NCI-H1436 treated with DMSO at 0.1 percent for 48 hours (cell line): ENCODE data around the gene MBTD1.
"Not testable (repeated sequence)": the region's sequence is repeated elsewhere in the genome, so short reads cannot be mapped to it uniquely, and the experiment has no call there.

ENCODE experiments used
- DNase-seq: peaks from one replicate; lab custom pipeline; 2025; lab: John Stamatoyannopoulos, UW

The MBTD1 gene

DNA sequence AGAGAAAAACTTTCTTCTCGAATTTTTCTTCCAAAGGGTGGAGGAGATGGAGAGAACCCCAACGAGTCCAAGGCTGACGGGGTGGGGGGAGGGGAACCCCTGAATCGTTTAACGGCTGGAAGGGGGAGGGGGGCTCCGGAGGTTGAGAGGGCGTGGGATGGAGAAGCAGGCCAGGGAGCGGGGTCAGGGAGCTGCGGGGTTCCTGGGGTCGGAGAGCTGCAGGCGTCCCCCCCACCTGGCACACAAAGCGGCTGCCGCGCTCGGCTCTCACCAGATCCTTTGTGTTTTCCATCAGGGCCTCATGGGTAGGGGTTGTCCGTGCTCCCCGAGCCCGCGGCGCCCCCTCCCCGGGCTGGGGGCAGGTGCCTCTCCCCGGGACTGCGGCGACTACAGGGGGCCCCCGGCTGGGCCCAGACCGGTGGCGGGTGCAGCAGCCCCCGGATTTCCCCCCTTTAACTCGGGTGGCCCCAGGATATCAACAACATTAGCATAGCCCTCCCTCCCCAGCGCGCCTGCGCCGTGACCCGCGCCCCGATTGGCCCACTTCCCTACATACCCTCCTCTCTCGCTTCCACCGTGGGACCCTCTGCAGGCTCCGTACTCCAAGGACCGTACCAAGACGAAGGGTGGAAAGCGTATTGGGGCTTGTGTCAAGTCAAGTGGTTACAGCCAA lies at the start of gene MBTD1:
MBTD1 (minus strand) TSS at position 486 of the 673 bp plus-strand sequence. CDS start 34,888 bp downstream, outside the sequence.
- peak; percentile 88 for DNase-seq

DNA sequence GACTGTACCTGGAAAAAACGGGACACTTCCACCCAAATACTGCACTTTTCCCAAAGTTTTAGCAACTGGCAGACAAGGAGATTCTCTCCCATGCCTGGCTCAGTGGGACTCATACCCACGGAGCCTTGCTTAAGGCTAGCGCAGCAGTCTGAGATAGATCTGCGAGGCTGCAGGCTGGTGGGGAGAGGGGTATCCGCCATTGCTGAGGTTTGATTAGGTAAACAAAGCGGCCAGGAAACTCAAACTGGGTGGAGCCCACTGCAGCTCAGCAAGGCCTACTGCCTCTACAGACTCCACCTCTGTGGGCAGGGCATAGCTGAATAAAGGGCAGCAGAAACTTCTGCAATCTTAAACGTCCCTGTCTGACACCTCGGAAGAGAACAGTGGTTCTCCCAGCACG lies 45.3 kb upstream of the MBTD1 start:
- DNase-seq, result no peak

GRCh38 chr17:51299859-51300258 lies 40.0 kb upstream of the MBTD1 start:
- DNase-seq, result no peak

- DNase-seq, result no peak
Observed at GRCh38 chr17:51298508-51299371, 38.9 kb upstream of the MBTD1 start.

DNA sequence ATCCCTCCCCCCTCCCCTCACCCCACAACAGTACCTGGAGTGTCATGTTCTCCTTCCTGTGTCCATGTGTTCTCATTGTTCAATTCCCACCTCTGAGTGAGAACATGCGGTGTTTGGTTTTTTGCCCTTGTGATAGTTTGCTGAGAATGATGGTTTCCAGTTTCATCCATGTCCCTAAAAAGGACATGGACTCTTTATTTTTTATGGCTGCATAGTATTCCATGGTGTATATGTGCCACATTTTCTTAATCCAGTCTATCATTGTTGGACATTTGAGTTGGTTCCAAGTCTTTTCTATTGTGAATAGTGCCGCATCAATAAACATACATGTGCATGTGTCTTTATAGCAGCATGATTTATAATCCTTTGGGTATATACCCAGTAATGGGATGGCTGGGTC lies 34.5 kb upstream of the MBTD1 start:
- DNase-seq, result not testable (repeated sequence)

DNA sequence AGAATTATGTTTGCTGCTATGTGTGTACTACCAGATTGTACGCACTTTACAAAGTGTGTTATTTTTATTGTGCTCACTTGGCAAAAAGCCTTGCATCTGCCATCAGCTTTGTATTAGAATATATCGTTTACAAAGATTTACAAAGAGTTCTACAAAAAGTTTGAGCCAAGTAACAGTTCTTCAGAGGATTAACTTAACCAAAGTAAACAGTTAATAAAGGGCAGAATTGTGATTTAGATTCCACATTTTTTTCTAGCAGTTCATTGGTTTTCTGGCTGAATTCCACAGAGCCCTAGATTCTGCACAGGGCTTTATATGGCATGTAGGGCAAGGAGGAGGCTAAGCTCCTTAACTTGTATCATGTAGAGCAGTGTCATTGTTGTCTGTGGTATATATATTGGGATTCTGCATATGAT lies 29.9 kb upstream of the MBTD1 start:
- DNase-seq, result no peak

DNA sequence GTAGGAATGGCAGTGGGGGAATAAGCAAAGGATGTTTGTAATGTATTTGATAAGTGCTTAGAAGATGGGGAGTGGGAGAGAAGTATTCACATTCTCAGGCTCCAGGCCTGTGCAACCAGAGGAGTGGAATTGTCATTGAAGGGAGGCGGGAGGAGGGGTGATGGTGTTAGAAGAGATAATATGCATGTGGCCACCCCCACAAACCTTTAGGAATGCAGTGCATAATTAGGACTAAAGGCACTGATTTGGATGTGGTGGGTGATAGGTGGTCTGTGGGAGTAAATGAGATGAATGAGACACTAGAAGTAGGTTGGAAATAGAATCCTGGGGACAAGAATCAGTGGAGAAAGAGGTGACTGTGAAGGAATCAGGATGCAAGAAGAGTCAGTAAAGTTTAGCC lies 27.6 kb upstream of the MBTD1 start:
- DNase-seq, result no peak

DNA sequence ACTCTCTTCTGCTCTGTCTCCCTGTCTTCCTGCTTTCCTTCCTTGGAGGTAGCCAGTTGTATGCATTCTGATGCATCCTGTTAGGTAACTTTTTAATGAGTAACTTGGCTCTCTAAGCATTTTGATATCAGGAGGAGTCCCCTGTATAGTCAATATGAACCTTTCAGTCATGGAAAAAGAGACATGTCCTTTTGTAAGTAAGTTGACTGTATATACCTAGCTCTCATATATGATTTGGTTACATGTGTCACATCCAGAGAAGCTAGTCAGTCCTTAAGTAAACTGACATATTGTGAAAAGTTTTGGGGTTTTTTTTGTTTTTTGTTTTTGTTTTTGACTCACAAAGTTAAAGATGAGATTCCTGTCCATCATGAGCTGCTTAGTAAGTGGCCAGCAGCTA lies 19.3 kb upstream of the MBTD1 start:
- DNase-seq, result no peak

DNA sequence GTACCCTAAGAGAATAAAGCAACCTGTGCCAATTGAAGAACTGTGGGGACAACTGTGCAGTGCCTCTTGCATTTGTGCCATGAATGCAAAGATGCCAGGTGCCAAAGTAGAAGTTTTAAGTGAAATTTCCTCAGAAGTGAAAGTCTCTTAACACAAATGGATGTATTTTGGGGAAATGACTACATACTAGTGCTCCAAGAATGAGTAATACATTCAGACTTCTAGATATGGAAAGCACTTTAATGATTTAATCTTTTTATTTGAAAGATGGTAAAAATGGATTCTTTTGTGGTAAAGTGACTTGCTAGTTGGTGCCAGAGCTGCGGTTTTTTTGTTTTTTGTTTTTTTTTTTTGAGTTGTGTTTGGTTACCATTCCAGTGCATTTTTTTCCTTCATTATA lies 15.5 kb upstream of the MBTD1 start:
- DNase-seq, result no peak

DNA sequence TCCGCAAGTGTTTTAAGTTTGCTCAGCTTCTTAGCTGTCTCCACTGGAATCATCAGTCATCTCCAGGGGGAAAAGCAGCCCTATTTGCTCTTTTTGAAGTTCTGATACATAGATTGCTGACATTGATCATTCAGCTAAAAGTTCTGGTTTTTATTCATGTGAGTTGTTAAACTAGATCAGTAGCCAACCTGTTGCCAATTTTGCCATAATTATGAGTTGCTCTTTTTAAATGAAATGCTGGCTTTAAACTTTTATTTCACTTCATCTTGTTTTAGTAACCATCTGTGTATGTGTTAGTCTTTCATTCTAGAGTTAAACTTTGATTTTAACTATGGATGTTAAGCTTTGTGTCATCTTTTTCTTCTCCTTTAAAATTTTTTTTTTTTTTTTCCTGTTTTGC lies 13.0 kb upstream of the MBTD1 start:
- no peak for DNase-seq

- DNase-seq, result no peak
Observed at GRCh38 chr17:51270636-51271035, 10.8 kb upstream of the MBTD1 start.

DNA sequence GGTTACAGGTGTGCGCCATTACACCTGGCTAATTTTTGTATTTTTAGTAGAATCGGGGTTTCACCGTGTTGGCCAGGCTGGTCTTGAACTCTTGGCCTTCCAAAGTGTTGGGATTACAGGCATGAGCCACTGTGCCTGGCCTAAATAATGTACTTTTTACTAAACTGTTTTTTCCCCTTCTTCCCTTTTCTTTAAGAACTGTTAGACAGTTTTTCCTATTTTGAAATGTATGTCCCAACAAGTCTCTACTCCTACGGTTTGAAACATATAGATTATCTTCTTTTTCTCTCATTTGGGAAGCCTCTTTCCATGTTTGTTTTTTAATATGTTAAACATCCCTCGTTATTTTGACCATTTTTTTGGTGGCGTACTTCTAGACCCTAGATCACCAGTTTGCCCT lies 10.1 kb upstream of the MBTD1 start:
- no peak for DNase-seq

- DNase-seq, result not testable (repeated sequence)
Observed at GRCh38 chr17:51264466-51264865, 4.6 kb upstream of the MBTD1 start.

- no peak for DNase-seq
Observed at GRCh38 chr17:51263006-51263405, 3.2 kb upstream of the MBTD1 start.

DNA sequence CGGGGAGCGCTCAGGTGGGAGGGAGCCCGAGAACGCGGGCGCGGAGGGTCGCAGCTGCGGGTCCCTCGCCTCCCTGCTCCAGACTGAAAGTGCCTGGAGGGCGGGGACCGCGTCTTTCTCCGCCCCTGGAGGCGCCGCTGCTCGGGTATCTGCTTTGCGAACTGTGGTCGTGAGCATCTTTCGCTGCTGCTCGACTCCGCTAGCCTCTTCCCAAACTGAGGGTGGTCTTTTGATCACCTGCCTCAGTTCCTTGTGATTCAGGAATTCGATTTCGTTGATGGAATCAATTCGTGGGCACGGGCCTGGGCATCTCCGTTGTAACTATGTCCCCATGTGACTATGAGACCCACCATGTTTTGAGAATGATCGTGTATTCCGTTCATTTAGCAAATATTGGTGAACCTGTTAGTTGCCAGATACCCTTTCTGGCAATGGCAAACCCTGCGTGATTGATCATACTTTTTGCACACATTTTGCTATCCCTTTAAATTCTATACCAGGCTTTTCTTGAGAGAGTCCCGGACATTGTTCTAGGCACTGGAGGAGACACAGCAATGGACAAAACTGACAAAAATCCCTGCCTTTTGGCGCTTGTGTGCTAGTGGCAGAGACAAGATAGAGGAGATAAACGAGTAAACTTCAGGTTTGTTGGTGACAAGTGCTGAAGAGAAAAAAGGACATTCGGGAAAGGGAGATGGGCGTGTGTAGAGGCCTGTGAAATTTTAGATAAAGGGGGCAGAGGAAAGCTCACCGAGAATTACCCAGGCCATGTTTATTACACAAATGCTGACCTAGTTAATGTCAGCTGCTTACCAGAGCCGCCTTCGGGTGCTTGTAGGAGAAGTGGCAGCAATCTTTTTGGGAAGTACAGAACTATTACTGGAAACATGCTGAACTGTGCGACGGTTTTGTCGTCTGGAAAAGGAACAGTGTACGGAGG lies 1.4 kb upstream of the MBTD1 start:
- no peak for DNase-seq

DNA sequence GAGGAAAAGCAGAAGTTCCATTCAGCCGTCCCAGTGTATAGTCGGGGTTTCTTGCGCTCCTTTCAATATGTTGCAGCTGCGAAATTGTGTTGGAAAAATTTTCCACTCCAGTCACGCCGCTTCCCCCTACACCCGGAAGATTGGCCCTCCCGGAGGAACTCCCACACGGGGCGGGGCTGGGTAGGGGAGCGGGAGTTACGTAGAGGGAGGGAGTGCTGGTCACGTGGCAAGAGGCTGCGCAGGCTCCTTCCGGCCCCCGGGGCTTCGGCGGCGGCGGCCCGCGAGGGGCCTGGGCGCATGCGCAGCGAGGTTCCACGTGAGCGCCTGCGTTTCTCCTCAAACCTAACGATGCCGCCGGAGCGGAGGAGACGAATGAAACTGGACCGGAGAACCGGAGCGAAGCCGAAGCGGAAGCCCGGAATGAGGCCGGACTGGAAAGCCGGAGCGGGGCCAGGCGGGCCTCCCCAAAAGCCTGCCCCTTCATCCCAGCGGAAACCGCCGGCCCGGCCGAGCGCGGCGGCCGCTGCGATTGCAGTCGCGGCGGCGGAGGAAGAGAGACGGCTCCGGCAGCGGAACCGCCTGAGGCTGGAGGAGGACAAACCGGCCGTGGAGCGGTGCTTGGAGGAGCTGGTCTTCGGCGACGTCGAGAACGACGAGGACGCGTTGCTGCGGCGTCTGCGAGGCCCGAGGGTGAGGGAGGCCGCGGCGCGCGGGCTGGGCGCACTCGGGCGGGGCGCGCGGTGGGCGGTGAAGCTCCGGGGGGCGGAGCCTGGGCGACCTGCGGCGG lies 581 bp upstream of the MBTD1 start, which contains the start of gene UTP18:
UTP18 (plus strand) TSS at position 310 of the 787 bp plus-strand sequence; CDS start at position 349, 39 bp downstream.
- peak; percentile 89 for DNase-seq

DNA sequence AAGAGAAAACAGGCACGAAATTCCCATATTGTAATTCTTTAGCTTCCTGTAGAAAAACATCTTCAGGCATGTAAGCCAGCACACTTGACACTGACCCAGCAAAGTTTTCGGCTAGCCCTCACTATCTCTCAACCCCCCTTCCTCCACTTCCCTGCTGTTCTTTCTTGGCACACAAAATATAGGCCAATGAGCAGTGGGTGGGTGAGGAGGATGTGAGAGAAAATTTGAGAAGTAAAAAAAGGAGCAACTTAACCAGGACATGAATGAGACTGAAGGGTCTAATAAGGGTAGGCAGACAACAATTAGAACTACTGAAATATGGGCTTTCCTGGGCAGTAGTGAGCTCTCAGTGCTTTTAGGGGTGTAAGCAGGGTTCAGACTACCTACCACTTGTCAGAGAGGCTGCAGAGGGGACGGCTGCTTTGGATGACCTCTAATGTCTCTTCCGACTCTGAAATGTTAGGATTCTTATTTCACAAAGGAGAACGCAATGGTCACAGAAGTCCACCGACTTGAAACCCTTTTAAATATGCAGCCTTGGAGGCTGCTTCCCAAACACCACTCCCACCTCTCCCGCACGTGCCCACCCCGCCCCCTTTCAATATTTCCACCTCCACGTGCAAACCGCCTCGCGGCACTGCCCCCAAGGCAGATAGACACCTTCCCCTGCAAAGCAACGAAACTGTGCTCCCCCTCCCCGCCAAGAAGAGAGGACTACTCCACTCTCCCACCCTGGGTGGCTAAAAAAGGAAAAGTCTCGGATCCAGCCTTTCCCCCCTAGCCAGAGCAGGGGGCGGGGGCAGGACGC lies 889 bp downstream of the MBTD1 start:
- no peak for DNase-seq

- DNase-seq, result no peak
Observed at GRCh38 chr17:51257150-51258081, 2.4 kb downstream of the MBTD1 start.

DNA sequence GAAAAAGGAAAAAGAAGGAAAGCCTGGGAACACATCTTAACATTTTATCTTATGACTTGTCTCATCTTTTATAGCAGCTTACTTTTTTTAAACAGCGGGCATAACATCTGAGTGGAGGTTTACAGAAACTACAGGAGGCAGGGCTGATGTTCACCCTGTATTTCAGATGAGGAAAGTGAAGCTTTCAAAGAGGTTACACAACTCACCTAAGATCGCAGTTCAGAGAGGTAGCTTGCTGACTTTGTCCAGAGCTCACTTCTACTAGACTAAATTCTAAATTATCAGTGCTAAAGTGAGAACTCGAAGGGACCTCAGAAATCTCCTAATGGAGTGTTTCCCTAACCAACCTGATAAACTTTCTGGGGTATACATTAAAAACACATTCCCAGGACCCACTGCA lies 3.7 kb downstream of the MBTD1 start:
- no peak for DNase-seq
